GM18517 (cell line): Measurements from ENCODE around the gene HIPK3.

ENCODE experiments used
- ATAC-seq: cut with Tn5 transposase; IDR thresholded peaks from one replicate; pipeline ENCODE4 v1.9.1; 2021; ENCODE audit warnings: mild to moderate bottlenecking, moderate library complexity; ENCODE audit not compliant: unreplicated experiment

HIPK3 gene

GRCh38 chr11:33387996-33388395, 130.8 kb downstream of the HIPK3 start:
- ATAC-seq = no peak

- no peak for ATAC-seq
These were observed 131.8 kb downstream of the HIPK3 start for GRCh38 chr11:33388793-33389525.

- peak; percentile 70 for ATAC-seq
These were observed 132.5 kb downstream of the HIPK3 start for GRCh38 chr11:33389635-33390034.

GRCh38 chr11:33390944-33391892, 134.0 kb downstream of the HIPK3 start:
- ATAC-seq = no peak

- ATAC-seq = no peak
These were observed 134.7 kb downstream of the HIPK3 start for GRCh38 chr11:33391893-33392251.

GRCh38 chr11:33394431-33395109, 137.4 kb downstream of the HIPK3 start:
- no peak for ATAC-seq

GRCh38 chr11:33396361-33396760, 139.2 kb downstream of the HIPK3 start:
- no peak for ATAC-seq

- no peak for ATAC-seq
These were observed 142.2 kb downstream of the HIPK3 start for GRCh38 chr11:33399421-33399820.

GRCh38 chr11:33402066-33402465, 144.9 kb downstream of the HIPK3 start:
- no peak for ATAC-seq

- no peak for ATAC-seq
These were observed 146.2 kb downstream of the HIPK3 start for GRCh38 chr11:33403344-33403743.

GRCh38 chr11:33405834-33406602, 148.8 kb downstream of the HIPK3 start:
- no peak for ATAC-seq
